WERI-Rb-1 (cell line): ENCODE measurements around the gene DNAJC5.

ENCODE experiments used
- DNase-seq: peaks from one replicate; pipeline ENCODE4 v3.0.0-alpha.2; 2020
- H3K27ac ChIP-seq: fragments of 250-450 bp; sonication (Bioruptor Pico); 2 replicates; pipeline ENCODE4 v1.5.1; 2020; ENCODE audit warnings: mild to moderate bottlenecking, moderate library complexity
- H3K27me3 ChIP-seq: fragments of 250-450 bp; sonication (Bioruptor Pico); 2 replicates; pipeline ENCODE4 v1.5.1; 2021; ENCODE audit warnings: mild to moderate bottlenecking, low read depth, moderate library complexity; ENCODE audit not compliant: insufficient read depth, severe bottlenecking
- H3K36me3 ChIP-seq: fragments of 250-450 bp; sonication (Bioruptor Pico); 2 replicates; pipeline ENCODE4 v1.5.1; 2020; ENCODE audit warnings: mild to moderate bottlenecking, moderate library complexity
- H3K4me3 ChIP-seq: 2 replicates; pipeline ENCODE4 v1.5.1; 2011; ENCODE audit warnings: low read depth, mild to moderate bottlenecking, control low read depth, low read length
- H3K9me3 ChIP-seq: fragments of 250-450 bp; sonication (Bioruptor Pico); 2 replicates; pipeline ENCODE4 v1.5.1; 2021; ENCODE audit warnings: mild to moderate bottlenecking, moderate library complexity; ENCODE audit not compliant: severe bottlenecking
- CTCF ChIP-seq: IDR thresholded peaks from 2 replicates; pipeline ENCODE4 v1.5.1; 2011; ENCODE audit warnings: low read depth, mild to moderate bottlenecking, control low read depth, inconsistent platforms, low read length

DNAJC5 gene

DNA sequence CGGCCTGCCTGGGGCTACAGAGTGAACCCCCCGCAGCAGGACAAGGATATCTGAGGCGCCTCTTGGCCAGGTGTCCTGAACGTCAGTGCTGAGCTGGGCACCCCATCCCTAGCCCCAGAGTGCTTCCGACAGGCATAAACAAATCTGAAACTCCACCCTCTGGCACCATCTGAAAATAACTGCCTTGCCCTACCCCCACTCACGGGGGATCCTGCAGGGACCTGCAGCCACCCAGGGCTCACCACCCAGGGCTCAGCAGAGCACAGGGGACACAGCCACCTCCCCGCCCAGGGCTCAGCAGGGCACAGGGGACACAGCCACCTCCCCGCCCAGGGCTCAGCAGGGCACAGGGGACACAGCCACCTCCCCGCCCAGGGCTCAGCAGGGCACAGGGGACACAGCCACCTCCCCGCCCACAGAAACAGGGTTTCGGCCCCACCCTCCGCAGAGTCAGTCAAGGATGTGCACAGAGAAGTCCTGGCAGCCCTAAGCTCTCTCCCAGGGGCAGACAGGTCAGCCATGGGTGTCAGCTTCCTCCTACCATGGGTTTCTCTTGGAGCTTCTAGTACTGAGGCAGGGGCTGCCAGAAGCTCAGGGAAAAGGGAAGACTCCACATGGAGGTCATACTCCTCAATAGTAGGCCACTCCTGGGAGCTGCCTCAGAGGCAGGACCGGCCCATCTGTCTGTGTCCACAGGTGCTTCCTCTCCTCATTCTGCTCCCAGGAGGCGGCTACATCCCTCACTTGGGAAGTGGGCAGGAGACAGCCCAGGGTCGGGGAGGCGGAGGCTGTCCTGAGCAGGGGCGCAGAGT, 56.7 kb downstream of the DNAJC5 start:
- Histone ChIP-seq H3K4me3 (no peak overlapping the region), H3K27me3 (no peaks in the 10 kb centered on the region), H3K27ac (peak overlapping the region; percentile 60; the same call in 1 of the 2 replicates), H3K36me3 (no peaks in the 10 kb centered on the region), H3K9me3 (no peaks in the 10 kb centered on the region)
- DNase-seq, result no peak
- TF ChIP-seq CTCF, result no peak

DNA sequence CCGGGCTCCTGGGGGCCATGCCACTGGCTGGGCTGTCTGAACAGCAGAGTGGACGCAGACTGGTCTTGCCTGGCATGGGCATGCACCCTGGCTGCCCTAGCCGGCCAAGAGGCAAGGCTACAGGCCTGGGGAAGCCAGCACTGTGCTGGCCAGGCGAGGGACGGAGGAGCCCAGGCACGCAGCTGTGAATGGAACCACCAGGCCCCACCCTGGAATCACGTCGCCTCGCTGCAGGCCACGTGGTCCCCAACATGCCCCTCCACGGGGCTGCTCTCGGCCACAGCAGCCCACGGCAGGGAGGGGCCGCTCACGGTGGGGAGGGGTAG, 57.2 kb downstream of the DNAJC5 start:
- H3K27ac ChIP-seq, result no peak overlapping the region
- H3K36me3 ChIP-seq, result no peaks in the 10 kb centered on the region
- no peaks in the 10 kb centered on the region for H3K27me3 ChIP-seq
- H3K4me3 ChIP-seq, result no peak overlapping the region
- no peak for TF ChIP-seq CTCF
- no peak for DNase-seq
- no peaks in the 10 kb centered on the region for H3K9me3 ChIP-seq

- no peaks in the 10 kb centered on the region for H3K36me3 ChIP-seq
- H3K27me3 ChIP-seq, result no peaks in the 10 kb centered on the region
- no peak for TF ChIP-seq CTCF
- no peak overlapping the region for H3K27ac ChIP-seq
- H3K4me3 ChIP-seq, result no peak overlapping the region
- DNase-seq, result no peak
- no peaks in the 10 kb centered on the region for H3K9me3 ChIP-seq
Observed at GRCh38 chr20:63952769-63953168, 57.8 kb downstream of the DNAJC5 start.

- H3K4me3 ChIP-seq, result no peak overlapping the region
Observed at GRCh38 chr20:63953764-63954429, 59.0 kb downstream of the DNAJC5 start.

GRCh38 chr20:63955281-63955826, 60.4 kb downstream of the DNAJC5 start:
- no peak for DNase-seq
- Histone ChIP-seq H3K9me3 (no peaks in the 10 kb centered on the region), H3K36me3 (peaks cover 2% of the 10 kb centered on the region; the same call in 1 of the 2 replicates), H3K27me3 (no peaks in the 10 kb centered on the region), H3K27ac (peak overlapping the region; percentile 89), H3K4me3 (peak overlapping the region; percentile 63)
- TF ChIP-seq CTCF, result peak; percentile 33; the same call in 1 of the 2 replicates

More at GRCh38 chr20:63953764-63954429, 59.0 kb downstream of the DNAJC5 start:
- TF ChIP-seq CTCF, result no peak
- Histone ChIP-seq H3K27ac (no peak overlapping the region), H3K9me3 (no peaks in the 10 kb centered on the region), H3K36me3 (no peaks in the 10 kb centered on the region), H3K27me3 (no peaks in the 10 kb centered on the region)
- no peak for DNase-seq
